Thymus (tissue), 11 donors: ENCODE results near the gene HMX3. TPM values are rescaled to one million over a fixed set of nuclear protein-coding genes. Genes with fewer than 3 reads are reported as not detected.

ENCODE experiments used
- DNase-seq, 9 donors: peaks; one replicate each; pipeline ENCODE4 v3.0.0-alpha.2; 2013; ENCODE audit warnings: low spot score in 9 of 9, low read depth in 6 of 9, missing footprints in 1 of 9
- H3K27ac ChIP-seq, 2 donors: one replicate each; pipeline ENCODE4 v1.5.1; 2013; ENCODE audit warnings: control low read depth in 1 of 2, low read depth in 1 of 2, low read length in 1 of 2, mild to moderate bottlenecking in 1 of 2, moderate library complexity in 1 of 2
- H3K27me3 ChIP-seq, 2 donors: one replicate each; pipeline ENCODE4 v1.5.1; 2013; ENCODE audit warnings: low read length in 1 of 2; ENCODE audit not compliant: control insufficient read depth in 2 of 2, insufficient read depth in 1 of 2
- H3K36me3 ChIP-seq, 2 donors: one replicate each; pipeline ENCODE4 v1.5.1; 2013; ENCODE audit warnings: low read length in 1 of 2, mild to moderate bottlenecking in 1 of 2, moderate library complexity in 1 of 2; ENCODE audit not compliant: control insufficient read depth in 2 of 2, insufficient read depth in 2 of 2
- H3K4me1 ChIP-seq, 2 donors: one replicate each; pipeline ENCODE4 v1.5.1; 2013; ENCODE audit warnings: low read length in 2 of 2; ENCODE audit not compliant: control insufficient read depth in 2 of 2, insufficient read depth in 2 of 2
- H3K4me3 ChIP-seq, 2 donors: one replicate each; pipeline ENCODE4 v1.5.1; 2013; ENCODE audit warnings: low read length in 2 of 2, control low read depth in 1 of 2, mild to moderate bottlenecking in 1 of 2
- H3K9me3 ChIP-seq, 2 donors: one replicate each; pipeline ENCODE4 v1.5.1; 2013; ENCODE audit warnings: low read length in 1 of 2, mild to moderate bottlenecking in 1 of 2; ENCODE audit not compliant: control insufficient read depth in 2 of 2, insufficient read depth in 1 of 2
- WGBS: extraction: QIAGEN DNeasy Blood & Tissue Kit; methylation state at CpG from one replicate; pipeline ENCODE4 v1.1.7; 2013; 5-methylcytosine and 5-hydroxymethylcytosine counted together
- polyA plus RNA-seq: library from polyadenylated mRNA; stranded (reverse); fragments of 200-250 nt; gene quantifications from one replicate; pipeline ENCODE4 v1.2.3, GENCODE V29; 2013
- total RNA-seq: library from RNA; stranded (reverse); fragments of 120-200 nt; gene quantifications from one replicate; pipeline ENCODE4 v1.2.4, GENCODE V29; 2013
- donor health status: healthy.

The HMX3 gene
- total and polyA plus RNA-seq, 2 donors, result not detected

- Histone ChIP-seq H3K27ac (no peak overlapping the region), H3K27me3 (no peaks in the 10 kb centered on the region), H3K36me3 (peaks cover 7 to 13% of the 10 kb centered on the region in 2 donors), H3K9me3 (peaks cover 2 to 9% of the 10 kb centered on the region in 2 donors), H3K4me1 (no peaks in the 10 kb centered on the region), H3K4me3 (no peak overlapping the region)
- WGBS, result over 99% methylated on average over 7 of the region's 7 CpGs
- no peak for DNase-seq
Observed at GRCh38 chr10:123180101-123181090, 44.6 kb downstream of the HMX3 start.

GRCh38 chr10:123183724-123184123 is 48.0 kb downstream of the HMX3 start:
- WGBS, result 98% methylated on average over 2 of the region's 2 CpGs

GRCh38 chr10:123187781-123188180 is 52.0 kb downstream of the HMX3 start:
- DNase-seq, result no peak
- WGBS, result 98% methylated on average over 5 of the region's 5 CpGs
- Histone ChIP-seq H3K4me3 (no peak overlapping the region), H3K4me1 (no peaks in the 10 kb centered on the region), H3K27ac (no peak overlapping the region), H3K27me3 (no peaks in the 10 kb centered on the region), H3K9me3 (peaks cover 3 to 10% of the 10 kb centered on the region in 2 donors), H3K36me3 (peaks cover 0 to 18% of the 10 kb centered on the region in 2 donors)

More at GRCh38 chr10:123183724-123184123, 48.0 kb downstream of the HMX3 start:
- Histone ChIP-seq H3K4me3 (no peak overlapping the region), H3K27me3 (no peaks in the 10 kb centered on the region), H3K4me1 (no peaks in the 10 kb centered on the region), H3K36me3 (peaks cover 0 to 7% of the 10 kb centered on the region in 2 donors), H3K27ac (no peak overlapping the region), H3K9me3 (peaks cover 3 to 11% of the 10 kb centered on the region in 2 donors)
- DNase-seq, result no peak

Other genes with a start within 250 kb of the HMX3 start
- gene FAM24A, start 225.4 kb upstream of the HMX3 start, total RNA-seq, result not detected
- gene FAM24A, start 225.4 kb upstream of the HMX3 start, polyA plus RNA-seq, result not detected
- gene C10orf88, start 181.7 kb upstream of the HMX3 start, total RNA-seq, result 9.9 TPM
- gene C10orf88, start 181.7 kb upstream of the HMX3 start, polyA plus RNA-seq, result 12.1 TPM
- gene PSTK, start 155.6 kb upstream of the HMX3 start, total RNA-seq, result 4.8 TPM
- 5.0 TPM for gene PSTK, start 155.6 kb upstream of the HMX3 start, polyA plus RNA-seq
- 4.2 TPM for gene IKZF5, start 127.2 kb upstream of the HMX3 start, total RNA-seq
- 27.6 TPM for gene IKZF5, start 127.2 kb upstream of the HMX3 start, polyA plus RNA-seq
- gene ACADSB, start 127.0 kb upstream of the HMX3 start, total RNA-seq, result 5.9 TPM
- gene ACADSB, start 127.0 kb upstream of the HMX3 start, polyA plus RNA-seq, result 11.0 TPM
- gene HMX2, start 12.2 kb downstream of the HMX3 start, total RNA-seq, result 0.05 TPM
- 0.25 TPM for gene HMX2, start 12.2 kb downstream of the HMX3 start, polyA plus RNA-seq
- gene BUB3, start 18.4 kb downstream of the HMX3 start, total RNA-seq, result 163 TPM
- 76.6 TPM for gene BUB3, start 18.4 kb downstream of the HMX3 start, polyA plus RNA-seq